OCI-LY1 (cell line): ENCODE results near the gene AR.

Experiments used
- H2AFZ ChIP-seq: fragments of 200-600 bp; sonication (generic), shearing (Covaris generic); 2 replicates; pipeline ENCODE4 v1.6.0; 2014; ENCODE audit warnings: antibody characterized with exemption, mild to moderate bottlenecking, low read length
- H3F3A ChIP-seq: fragments of 200-600 bp; sonication (generic), shearing (Covaris generic); 2 replicates; pipeline ENCODE4 v1.6.0; 2014; ENCODE audit warnings: mild to moderate bottlenecking, antibody characterized with exemption, low read length, moderate library complexity; ENCODE audit not compliant: insufficient read depth
- H3K27ac ChIP-seq: fragments of 200-600 bp; sonication (generic); 2 replicates; pipeline ENCODE4 v1.5.1; 2014; ENCODE audit warnings: low read length, mixed run types, mild to moderate bottlenecking, low read depth; ENCODE audit not compliant: poor library complexity, severe bottlenecking
- H3K27me3 ChIP-seq: fragments of 200-600 bp; sonication (generic); 2 replicates; pipeline ENCODE4 v1.6.0; 2014; ENCODE audit warnings: antibody characterized with exemption, mild to moderate bottlenecking, low read length, moderate library complexity; ENCODE audit not compliant: insufficient read depth
- H3K36me3 ChIP-seq: fragments of 200-600 bp; sonication (generic); 2 replicates; pipeline ENCODE4 v1.6.1; 2014; ENCODE audit warnings: mild to moderate bottlenecking, antibody characterized with exemption, low read length, moderate library complexity, mixed read lengths; ENCODE audit not compliant: insufficient read depth
- H3K4me1 ChIP-seq: fragments of 200-600 bp; sonication (generic); 2 replicates; pipeline ENCODE4 v1.5.1; 2014; ENCODE audit warnings: mild to moderate bottlenecking, low read length, moderate library complexity; ENCODE audit not compliant: insufficient read depth, severe bottlenecking
- H3K4me2 ChIP-seq: fragments of 200-600 bp; sonication (generic), shearing (Covaris generic); 2 replicates; pipeline ENCODE4 v1.6.1; 2014; ENCODE audit warnings: low read length
- H3K4me3 ChIP-seq: fragments of 200-600 bp; sonication (generic); 2 replicates; pipeline ENCODE4 v1.5.1; 2014; ENCODE audit warnings: low read length, low read depth, mild to moderate bottlenecking, mixed read lengths; ENCODE audit not compliant: poor library complexity, severe bottlenecking
- H3K79me2 ChIP-seq: fragments of 200-600 bp; shearing (Covaris generic); 2 replicates; pipeline ENCODE4 v1.6.1; 2016; ENCODE audit warnings: mixed run types, low read length, mixed read lengths; ENCODE audit not compliant: insufficient read depth
- H3K9ac ChIP-seq: fragments of 200-600 bp; sonication (generic), shearing (Covaris generic); 2 replicates; pipeline ENCODE4 v1.6.1; 2014; ENCODE audit warnings: mild to moderate bottlenecking, low read length, mixed read lengths
- H3K9me2 ChIP-seq: fragments of 200-600 bp; sonication (generic), shearing (Covaris generic); 2 replicates; pipeline ENCODE4 v1.6.1; 2014; ENCODE audit warnings: low read depth, mild to moderate bottlenecking, low read length, mixed read lengths
- H3K9me3 ChIP-seq: fragments of 200-600 bp; shearing (Covaris generic); 2 replicates; pipeline ENCODE4 v1.6.1; 2014; ENCODE audit warnings: low read length, mixed read lengths
- H4K20me1 ChIP-seq: fragments of 200-600 bp; sonication (generic), shearing (Covaris generic); 2 replicates; pipeline ENCODE4 v1.6.0; 2016; ENCODE audit warnings: mild to moderate bottlenecking, low read length; ENCODE audit not compliant: insufficient read depth
- CTCF ChIP-seq: fragments of 200-600 bp; sonication (generic), shearing (Covaris generic); IDR thresholded peaks from 2 replicates; pipeline ENCODE4 v1.5.1; 2017; ENCODE audit warnings: mild to moderate bottlenecking, antibody characterized with exemption, low read length, moderate library complexity, mixed read lengths
- EZH2 ChIP-seq: fragments of 200-600 bp; sonication (generic), shearing (Covaris generic); IDR thresholded peaks from 2 replicates; pipeline ENCODE4 v1.8.0; 2017; ENCODE audit warnings: borderline replicate concordance, mixed run types, mild to moderate bottlenecking, antibody characterized with exemption, low read length, moderate library complexity, mixed read lengths

Gene AR

GRCh38 chrX:67523932-67524331, 19.9 kb upstream of the AR start:
- Histone ChIP-seq H3K27ac (no peak overlapping the region), H3K4me2 (no peak overlapping the region), H3K27me3 (no peaks in the 10 kb centered on the region), H3K9me3 (no peaks in the 10 kb centered on the region), H3K9me2 (no peaks in the 10 kb centered on the region), H2AFZ (no peak overlapping the region), H3K36me3 (no peaks in the 10 kb centered on the region), H3F3A (no peaks in the 10 kb centered on the region), H3K4me1 (no peaks in the 10 kb centered on the region), H3K79me2 (no peaks in the 10 kb centered on the region), H4K20me1 (no peaks in the 10 kb centered on the region), H3K4me3 (no peak overlapping the region), H3K9ac (no peak overlapping the region)
- no peak for TF ChIP-seq CTCF
- TF ChIP-seq EZH2 = no peak

GRCh38 chrX:67524428-67524827, 19.4 kb upstream of the AR start:
- no peaks in the 10 kb centered on the region for H3K36me3 ChIP-seq
- no peaks in the 10 kb centered on the region for H3K9me3 ChIP-seq
- H3K4me2 ChIP-seq = no peak overlapping the region
- no peaks in the 10 kb centered on the region for H3K27me3 ChIP-seq
- no peak overlapping the region for H3K4me3 ChIP-seq
- TF ChIP-seq EZH2 (no peak), CTCF (no peak)
- no peaks in the 10 kb centered on the region for H3K79me2 ChIP-seq
- H3K9ac ChIP-seq = no peak overlapping the region
- no peaks in the 10 kb centered on the region for H3F3A ChIP-seq
- H2AFZ ChIP-seq = no peak overlapping the region
- no peak overlapping the region for H3K27ac ChIP-seq
- H3K4me1 ChIP-seq = no peaks in the 10 kb centered on the region
- H3K9me2 ChIP-seq = no peaks in the 10 kb centered on the region
- no peaks in the 10 kb centered on the region for H4K20me1 ChIP-seq

GRCh38 chrX:67524950-67525691, 18.7 kb upstream of the AR start:
- Histone ChIP-seq H3F3A (no peaks in the 10 kb centered on the region), H3K9me2 (no peaks in the 10 kb centered on the region), H2AFZ (no peak overlapping the region), H3K9ac (no peak overlapping the region), H3K27ac (no peak overlapping the region), H3K4me1 (no peaks in the 10 kb centered on the region), H4K20me1 (no peaks in the 10 kb centered on the region), H3K4me3 (no peak overlapping the region), H3K4me2 (no peak overlapping the region), H3K9me3 (no peaks in the 10 kb centered on the region), H3K27me3 (no peaks in the 10 kb centered on the region), H3K79me2 (no peaks in the 10 kb centered on the region), H3K36me3 (no peaks in the 10 kb centered on the region)
- TF ChIP-seq EZH2 = no peak
- no peak for TF ChIP-seq CTCF
